Transverse colon (tissue), 4 donors: ENCODE data around the gene FOXO1.

Experiments
- CTCF ChIP-seq, 5 experiments: fragments of 200-600 bp in 3 of 5; fragments of 450-650 bp in 2 of 5; sonication (generic) in 3 of 5; IDR thresholded peaks; 1 replicate in 2 of 5; 2 replicates in 3 of 5; pipeline ENCODE4 v1.5.1; 2016 to 2017; ENCODE audit warnings: antibody characterized with exemption in 5 of 5, inconsistent platforms in 3 of 5, mild to moderate bottlenecking in 2 of 5, moderate library complexity in 1 of 5
- EP300 ChIP-seq: sonication (generic); formaldehyde crosslinking; IDR thresholded peaks from one replicate; pipeline ENCODE4 v1.6.1; 2017; ENCODE audit warnings: antibody characterized with exemption, low read depth
- POLR2A ChIP-seq: fragments of 450-650 bp; IDR thresholded peaks from one replicate; pipeline ENCODE4 v1.6.1; 2016; ENCODE audit warnings: antibody characterized with exemption, mild to moderate bottlenecking, moderate library complexity
- POLR2AphosphoS5 ChIP-seq, 3 donors: sonication (generic); formaldehyde crosslinking; IDR thresholded peaks; one replicate each; pipeline ENCODE4 v1.6.1; 2016; ENCODE audit warnings: antibody characterized with exemption in 3 of 3

- TF ChIP-seq CTCF (IDR thresholded peaks at IDR 0.05) (no peak), EP300 (no peak), POLR2A (no peak), POLR2AphosphoS5 (IDR thresholded peaks at IDR 0.05) (no peak)
Observed at GRCh38 chr13:40568246-40569023, 98.0 kb downstream of the FOXO1 start.
